ENCODE measurements around the gene SMIM27.

GRCh38 chr9:32524892-32525708 is 27.0 kb upstream of the SMIM27 start:
- TF ChIP-seq EZH2 (IDR thresholded peaks at IDR 0.05; ENCODE audit: borderline replicate concordance, insufficient read depth, low read depth, low read length, poor library complexity, severe bottlenecking) (no peak), CTCF (IDR thresholded peaks at IDR 0.05) (no peak)

Measured in B cell (primary cell).